GM21737 (cell line): ENCODE results near the gene DNAJC4.

Experiments used
- ATAC-seq: cut with Tn5 transposase; IDR thresholded peaks from one replicate; pipeline ENCODE4 v1.9.1; 2021; ENCODE audit warnings: mild to moderate bottlenecking, moderate library complexity; ENCODE audit not compliant: unreplicated experiment

DNAJC4 gene

GRCh38 chr11:64208086-64208795, 22.1 kb upstream of the DNAJC4 start:
- no peak for ATAC-seq

- no peak for ATAC-seq
Measured at GRCh38 chr11:64208796-64209562, 21.4 kb upstream of the DNAJC4 start.

GRCh38 chr11:64209563-64209843, 20.8 kb upstream of the DNAJC4 start:
- ATAC-seq = no peak

GRCh38 chr11:64210301-64211020, 19.9 kb upstream of the DNAJC4 start:
- ATAC-seq = no peak

GRCh38 chr11:64211181-64211872, 19.0 kb upstream of the DNAJC4 start:
- no peak for ATAC-seq

- ATAC-seq = no peak
Measured at GRCh38 chr11:64216879-64217278, 13.5 kb upstream of the DNAJC4 start.

GRCh38 chr11:64218628-64219353, 11.6 kb upstream of the DNAJC4 start:
- no peak for ATAC-seq

- ATAC-seq = no peak
Measured at GRCh38 chr11:64219354-64219684, 11.0 kb upstream of the DNAJC4 start.

GRCh38 chr11:64219755-64220154, 10.6 kb upstream of the DNAJC4 start:
- no peak for ATAC-seq

- ATAC-seq = no peak
Measured at GRCh38 chr11:64220271-64220670, 10.1 kb upstream of the DNAJC4 start.

GRCh38 chr11:64220798-64221197, 9.6 kb upstream of the DNAJC4 start:
- no peak for ATAC-seq

GRCh38 chr11:64222651-64223000, 7.7 kb upstream of the DNAJC4 start:
- ATAC-seq = no peak

- no peak for ATAC-seq
Measured at GRCh38 chr11:64223001-64223651, 7.2 kb upstream of the DNAJC4 start.

GRCh38 chr11:64224151-64224890, 6.0 kb upstream of the DNAJC4 start:
- no peak for ATAC-seq

GRCh38 chr11:64224891-64225607, 5.3 kb upstream of the DNAJC4 start:
- no peak for ATAC-seq

GRCh38 chr11:64225608-64226506, 4.5 kb upstream of the DNAJC4 start, which contains the start of the genes NUDT22 and TRPT1:
Gene NUDT22, plus strand, starts transcription at chr11:64226274. Its CDS starts 379 bp downstream, at chr11:64226653.
Gene TRPT1, minus strand, starts transcription at chr11:64226186. Its CDS starts 326 bp downstream, at chr11:64225860.
- ATAC-seq = peak; percentile 42

- no peak for ATAC-seq
Measured at GRCh38 chr11:64226507-64227051, 3.8 kb upstream of the DNAJC4 start.
